Duodenal mucosa (tissue), 2 donors: Measurements from ENCODE around the gene DOCK2.

Experiments
- H3K27ac ChIP-seq: one replicate; pipeline ENCODE4 v1.7.0; 2013; ENCODE audit warnings: low read depth, low read length
- H3K27me3 ChIP-seq, 2 donors: one replicate each; pipeline ENCODE4 v1.7.0; 2013; ENCODE audit warnings: low read length in 2 of 2, control low read depth in 1 of 2; ENCODE audit not compliant: insufficient read depth in 2 of 2, control insufficient read depth in 1 of 2
- H3K36me3 ChIP-seq, 2 donors: one replicate each; pipeline ENCODE4 v1.7.0; 2013; ENCODE audit warnings: low read length in 2 of 2, control low read depth in 1 of 2; ENCODE audit not compliant: insufficient read depth in 2 of 2, control insufficient read depth in 1 of 2
- H3K4me1 ChIP-seq, 2 donors: one replicate each; pipeline ENCODE4 v1.7.0; 2013; ENCODE audit warnings: low read length in 2 of 2, control low read depth in 1 of 2; ENCODE audit not compliant: insufficient read depth in 2 of 2, control insufficient read depth in 1 of 2
- H3K4me3 ChIP-seq, 2 donors: one replicate each; pipeline ENCODE4 v1.7.0; 2013; ENCODE audit warnings: low read length in 2 of 2, low read depth in 1 of 2
- H3K9ac ChIP-seq, 2 donors: one replicate each; pipeline ENCODE4 v1.7.0; 2013; ENCODE audit warnings: low read length in 2 of 2, low read depth in 1 of 2
- H3K9me3 ChIP-seq, 2 donors: one replicate each; pipeline ENCODE4 v1.7.0; 2013; ENCODE audit warnings: low read length in 2 of 2, control low read depth in 1 of 2; ENCODE audit not compliant: control insufficient read depth in 1 of 2

Gene DOCK2

GRCh38 chr5:170117736-170118135, 480.7 kb downstream of the DOCK2 start:
- Histone ChIP-seq H3K27ac (no peak overlapping the region), H3K9ac (no peak overlapping the region), H3K4me1 (no peaks in the 10 kb centered on the region), H3K36me3 (no peaks in the 10 kb centered on the region), H3K27me3 (no peaks in the 10 kb centered on the region), H3K4me3 (no peak overlapping the region), H3K9me3 (no peaks in the 10 kb centered on the region)

GRCh38 chr5:170120576-170120975, 483.5 kb downstream of the DOCK2 start:
- no peak overlapping the region for H3K9ac ChIP-seq
- H3K9me3 ChIP-seq = no peaks in the 10 kb centered on the region
- no peak overlapping the region for H3K4me3 ChIP-seq

GRCh38 chr5:170121321-170121720, 484.2 kb downstream of the DOCK2 start:
- H3K27ac ChIP-seq = no peak overlapping the region
- H3K4me3 ChIP-seq = no peak overlapping the region
- no peaks in the 10 kb centered on the region for H3K36me3 ChIP-seq
- no peak overlapping the region for H3K9ac ChIP-seq
- H3K9me3 ChIP-seq = no peaks in the 10 kb centered on the region
- no peaks in the 10 kb centered on the region for H3K27me3 ChIP-seq
- H3K4me1 ChIP-seq = no peaks in the 10 kb centered on the region

More at GRCh38 chr5:170120576-170120975, 483.5 kb downstream of the DOCK2 start:
- H3K27me3 ChIP-seq = no peaks in the 10 kb centered on the region
- H3K36me3 ChIP-seq = no peaks in the 10 kb centered on the region
- no peaks in the 10 kb centered on the region for H3K4me1 ChIP-seq
- H3K27ac ChIP-seq = no peak overlapping the region

GRCh38 chr5:170126061-170126460, 489.0 kb downstream of the DOCK2 start:
- Histone ChIP-seq H3K4me3 (no peak overlapping the region), H3K4me1 (no peaks in the 10 kb centered on the region), H3K27me3 (no peaks in the 10 kb centered on the region), H3K9ac (no peak overlapping the region), H3K36me3 (no peaks in the 10 kb centered on the region), H3K9me3 (no peaks in the 10 kb centered on the region), H3K27ac (no peak overlapping the region)

- H3K4me3 ChIP-seq = no peak overlapping the region
- no peaks in the 10 kb centered on the region for H3K36me3 ChIP-seq
- H3K4me1 ChIP-seq = no peaks in the 10 kb centered on the region
- no peak overlapping the region for H3K9ac ChIP-seq
- H3K27me3 ChIP-seq = no peaks in the 10 kb centered on the region
- no peaks in the 10 kb centered on the region for H3K9me3 ChIP-seq
- no peak overlapping the region for H3K27ac ChIP-seq
Observed at GRCh38 chr5:170126626-170127025, 489.6 kb downstream of the DOCK2 start.

- Histone ChIP-seq H3K4me3 (no peak overlapping the region), H3K27me3 (no peaks in the 10 kb centered on the region), H3K27ac (no peak overlapping the region), H3K9ac (no peak overlapping the region), H3K4me1 (no peaks in the 10 kb centered on the region), H3K36me3 (no peaks in the 10 kb centered on the region), H3K9me3 (no peaks in the 10 kb centered on the region)
Observed at GRCh38 chr5:170131235-170131634, 494.2 kb downstream of the DOCK2 start.

GRCh38 chr5:170132269-170132975, 495.3 kb downstream of the DOCK2 start:
- no peak overlapping the region for H3K9ac ChIP-seq
- H3K36me3 ChIP-seq = no peaks in the 10 kb centered on the region
- no peaks in the 10 kb centered on the region for H3K4me1 ChIP-seq
- no peaks in the 10 kb centered on the region for H3K9me3 ChIP-seq
- no peak overlapping the region for H3K4me3 ChIP-seq
- H3K27ac ChIP-seq = no peak overlapping the region
- no peaks in the 10 kb centered on the region for H3K27me3 ChIP-seq
